Hepatocyte (in vitro differentiated cells): Measurements from ENCODE around the gene BABAM1.

Experiments used
- EZH2 ChIP-seq: fragments of 200-600 bp; sonication (generic); IDR thresholded peaks from 2 replicates; pipeline ENCODE4 v1.6.1; 2016; ENCODE audit warnings: antibody characterized with exemption, mild to moderate bottlenecking, borderline replicate concordance
- TF ChIP-seq, protein P1 (sequence below): fragments of 200-600 bp; sonication (generic); IDR thresholded peaks from 2 replicates; pipeline ENCODE4 v1.5.1; 2016; ENCODE audit warnings: antibody characterized with exemption, mild to moderate bottlenecking; ENCODE audit not compliant: poor library complexity

DNA sequence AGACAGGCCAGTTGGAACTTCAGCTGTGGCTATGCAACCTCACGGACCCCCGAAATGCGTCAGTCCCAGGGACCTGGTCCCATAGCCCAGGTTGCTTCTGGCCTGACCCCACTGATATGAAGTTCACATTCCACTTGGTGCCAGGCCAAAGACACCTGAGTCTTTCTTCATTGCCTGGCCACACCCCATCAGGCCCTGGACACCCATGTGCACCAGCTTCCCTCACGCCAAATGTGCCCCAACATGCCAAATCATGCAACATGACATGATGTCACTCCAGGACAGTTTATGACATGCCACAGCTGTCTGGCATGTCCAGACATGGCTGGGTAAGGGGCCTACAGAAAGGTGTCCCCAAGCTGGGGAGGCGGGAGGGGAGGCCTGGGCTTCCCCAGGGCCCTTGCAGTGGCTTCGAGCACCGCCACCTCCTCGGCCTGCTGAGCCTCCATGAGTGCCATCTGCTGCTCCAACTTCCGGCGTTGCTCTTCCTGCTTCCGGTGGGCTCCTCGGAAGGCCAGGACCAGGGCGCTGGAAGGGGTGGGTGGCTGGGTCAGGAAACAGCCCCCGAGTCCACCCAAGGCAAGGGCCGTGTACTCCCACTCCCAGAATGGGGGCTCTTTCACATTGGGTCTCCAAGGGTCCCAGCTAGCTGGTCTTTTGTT is 17.2 kb upstream of the BABAM1 start:
- TF ChIP-seq, protein P1, sequence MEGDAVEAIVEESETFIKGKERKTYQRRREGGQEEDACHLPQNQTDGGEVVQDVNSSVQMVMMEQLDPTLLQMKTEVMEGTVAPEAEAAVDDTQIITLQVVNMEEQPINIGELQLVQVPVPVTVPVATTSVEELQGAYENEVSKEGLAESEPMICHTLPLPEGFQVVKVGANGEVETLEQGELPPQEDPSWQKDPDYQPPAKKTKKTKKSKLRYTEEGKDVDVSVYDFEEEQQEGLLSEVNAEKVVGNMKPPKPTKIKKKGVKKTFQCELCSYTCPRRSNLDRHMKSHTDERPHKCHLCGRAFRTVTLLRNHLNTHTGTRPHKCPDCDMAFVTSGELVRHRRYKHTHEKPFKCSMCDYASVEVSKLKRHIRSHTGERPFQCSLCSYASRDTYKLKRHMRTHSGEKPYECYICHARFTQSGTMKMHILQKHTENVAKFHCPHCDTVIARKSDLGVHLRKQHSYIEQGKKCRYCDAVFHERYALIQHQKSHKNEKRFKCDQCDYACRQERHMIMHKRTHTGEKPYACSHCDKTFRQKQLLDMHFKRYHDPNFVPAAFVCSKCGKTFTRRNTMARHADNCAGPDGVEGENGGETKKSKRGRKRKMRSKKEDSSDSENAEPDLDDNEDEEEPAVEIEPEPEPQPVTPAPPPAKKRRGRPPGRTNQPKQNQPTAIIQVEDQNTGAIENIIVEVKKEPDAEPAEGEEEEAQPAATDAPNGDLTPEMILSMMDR, result no peak
- TF ChIP-seq EZH2, result no peak
